Measurements from ENCODE around the gene ARID5A.

- TF ChIP-seq, protein P1, sequence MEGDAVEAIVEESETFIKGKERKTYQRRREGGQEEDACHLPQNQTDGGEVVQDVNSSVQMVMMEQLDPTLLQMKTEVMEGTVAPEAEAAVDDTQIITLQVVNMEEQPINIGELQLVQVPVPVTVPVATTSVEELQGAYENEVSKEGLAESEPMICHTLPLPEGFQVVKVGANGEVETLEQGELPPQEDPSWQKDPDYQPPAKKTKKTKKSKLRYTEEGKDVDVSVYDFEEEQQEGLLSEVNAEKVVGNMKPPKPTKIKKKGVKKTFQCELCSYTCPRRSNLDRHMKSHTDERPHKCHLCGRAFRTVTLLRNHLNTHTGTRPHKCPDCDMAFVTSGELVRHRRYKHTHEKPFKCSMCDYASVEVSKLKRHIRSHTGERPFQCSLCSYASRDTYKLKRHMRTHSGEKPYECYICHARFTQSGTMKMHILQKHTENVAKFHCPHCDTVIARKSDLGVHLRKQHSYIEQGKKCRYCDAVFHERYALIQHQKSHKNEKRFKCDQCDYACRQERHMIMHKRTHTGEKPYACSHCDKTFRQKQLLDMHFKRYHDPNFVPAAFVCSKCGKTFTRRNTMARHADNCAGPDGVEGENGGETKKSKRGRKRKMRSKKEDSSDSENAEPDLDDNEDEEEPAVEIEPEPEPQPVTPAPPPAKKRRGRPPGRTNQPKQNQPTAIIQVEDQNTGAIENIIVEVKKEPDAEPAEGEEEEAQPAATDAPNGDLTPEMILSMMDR (IDR thresholded peaks at IDR 0.05; ENCODE audit: insufficient read depth, low read length) = no peak
- TF ChIP-seq POLR2AphosphoS5 (IDR thresholded peaks at IDR 0.05; ENCODE audit: low read depth) (no peak), REST (IDR thresholded peaks at IDR 0.05; ENCODE audit: insufficient replicate concordance, low read depth) (no peak)
Measured at GRCh38 chr2:96575785-96576456, 39.4 kb downstream of the ARID5A start.

Measured in HL-60 (cell line).